Parathyroid adenoma (tissue), 2 donors: Measurements from ENCODE around the gene RPS26.
A peak's percentile ranks its signal among the peaks of the same experiment; 100 is the strongest.
"Not testable (repeated sequence)": the region's sequence is repeated elsewhere in the genome, so short reads cannot be mapped to it uniquely, and the experiment has no call there.

Source experiments
- H2AFZ ChIP-seq: fragments of 300-600 bp; sonication (generic); one replicate; pipeline ENCODE4 v1.7.0; 2017; ENCODE audit warnings: antibody characterized with exemption, mild to moderate bottlenecking
- H3K27ac ChIP-seq: fragments of 300-600 bp; sonication (generic); one replicate; pipeline ENCODE4 v1.7.0; 2017
- H3K27me3 ChIP-seq: fragments of 300-600 bp; sonication (generic); one replicate; pipeline ENCODE4 v1.7.0; 2017; ENCODE audit warnings: low read length; ENCODE audit not compliant: control insufficient read depth, insufficient read depth
- H3K36me3 ChIP-seq: fragments of 300-600 bp; sonication (generic); one replicate; pipeline ENCODE4 v1.7.0; 2017; ENCODE audit warnings: low read length; ENCODE audit not compliant: control insufficient read depth, insufficient read depth
- H3K4me1 ChIP-seq: fragments of 300-600 bp; sonication (generic); one replicate; pipeline ENCODE4 v1.7.0; 2017; ENCODE audit warnings: control low read depth
- H3K4me2 ChIP-seq: fragments of 300-600 bp; sonication (generic); one replicate; pipeline ENCODE4 v1.7.0; 2017; ENCODE audit warnings: low read length
- H3K4me3 ChIP-seq: fragments of 300-600 bp; sonication (generic); one replicate; pipeline ENCODE4 v1.7.0; 2017; ENCODE audit warnings: low read depth, low read length
- H3K79me2 ChIP-seq: fragments of 300-600 bp; sonication (generic); one replicate; pipeline ENCODE4 v1.7.0; 2017; ENCODE audit warnings: control low read depth
- H3K9ac ChIP-seq: fragments of 300-600 bp; sonication (generic); one replicate; pipeline ENCODE4 v1.7.0; 2017; ENCODE audit warnings: mild to moderate bottlenecking
- H3K9me3 ChIP-seq: fragments of 300-600 bp; sonication (generic); one replicate; pipeline ENCODE4 v1.7.0; 2017; ENCODE audit warnings: low read length; ENCODE audit not compliant: control insufficient read depth
- CTCF ChIP-seq: fragments of 300-600 bp; sonication (generic); IDR thresholded peaks from one replicate; pipeline ENCODE4 v1.7.0; 2017; ENCODE audit warnings: antibody characterized with exemption, mild to moderate bottlenecking
- donor health status: primary hyperparathyroidism.

RPS26 gene

GRCh38 chr12:55996715-55997534 is 44.8 kb upstream of the RPS26 start, which contains the start of gene SUOX:
TSS of gene SUOX (plus strand) at chr12:55997276. CDS start at chr12:56002222, 4,946 bp downstream.
- Histone ChIP-seq H2AFZ (peak within 1 kb of the TSS; percentile 86), H3K4me1 (peaks cover 7% of the 10 kb centered on the region), H3K27me3 (no peaks in the 10 kb centered on the region), H3K4me3 (peak within 1 kb of the TSS; percentile 88), H3K79me2 (peaks cover 10% of the 10 kb centered on the region), H3K9me3 (no peaks in the 10 kb centered on the region), H3K9ac (peak within 1 kb of the TSS; percentile 85), H3K4me2 (peak within 1 kb of the TSS; percentile 97), H3K36me3 (no peaks in the 10 kb centered on the region), H3K27ac (peak within 1 kb of the TSS; percentile 88)
- TF ChIP-seq CTCF: no peak

- Histone ChIP-seq H3K4me1 (peaks cover 11% of the 10 kb centered on the region), H3K79me2 (peaks cover 10% of the 10 kb centered on the region), H3K27ac (peak overlapping the region; percentile 88), H3K4me3 (peak overlapping the region; percentile 88), H3K9me3 (no peaks in the 10 kb centered on the region), H3K9ac (peak overlapping the region; percentile 85), H2AFZ (peak overlapping the region; percentile 86), H3K27me3 (no peaks in the 10 kb centered on the region), H3K4me2 (peak overlapping the region; percentile 97), H3K36me3 (no peaks in the 10 kb centered on the region)
- TF ChIP-seq CTCF: no peak
Observed at GRCh38 chr12:55997535-55997859, 44.2 kb upstream of the RPS26 start.

DNA sequence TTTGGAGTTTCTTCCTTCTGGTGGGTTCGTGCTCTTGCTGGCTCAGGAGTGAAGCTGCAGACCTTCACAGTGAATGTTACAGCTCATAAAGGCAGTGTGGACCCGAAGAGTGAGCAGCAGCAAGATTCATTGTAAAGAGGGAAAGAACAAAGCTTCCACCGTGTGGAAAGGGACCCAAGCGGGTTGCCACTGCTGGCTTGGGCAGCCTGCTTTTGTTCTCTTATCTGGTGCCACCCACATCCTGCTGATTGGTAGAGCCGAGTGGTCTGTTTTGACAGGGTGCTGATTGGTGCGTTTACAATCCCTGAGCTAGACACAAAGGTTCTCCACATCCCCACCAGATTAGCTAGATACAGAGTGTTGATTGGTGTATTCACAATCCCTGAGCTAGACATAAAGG is 42.2 kb upstream of the RPS26 start:
- not testable (repeated sequence) for H3K4me3 ChIP-seq, H3K79me2 ChIP-seq, H3K27ac ChIP-seq, H2AFZ ChIP-seq, H3K4me2 ChIP-seq, H3K36me3 ChIP-seq, H3K9ac ChIP-seq, H3K9me3 ChIP-seq, H3K27me3 ChIP-seq
- peaks cover 11% of the 10 kb centered on the region for H3K4me1 ChIP-seq

- H3K4me1 ChIP-seq: peaks cover 11% of the 10 kb centered on the region
- H3K9me3 ChIP-seq, H3K27ac ChIP-seq, H3K4me2 ChIP-seq, H3K36me3 ChIP-seq, H3K79me2 ChIP-seq, H3K4me3 ChIP-seq, H2AFZ ChIP-seq, H3K9ac ChIP-seq, H3K27me3 ChIP-seq: not testable (repeated sequence)
Observed at GRCh38 chr12:55999999-56000540, 41.6 kb upstream of the RPS26 start.

GRCh38 chr12:56001487-56002100 is 40.1 kb upstream of the RPS26 start:
- peak overlapping the region; percentile 65 for H3K27ac ChIP-seq
- peaks cover 11% of the 10 kb centered on the region for H3K4me1 ChIP-seq
- no peak overlapping the region for H3K4me3 ChIP-seq
- peaks cover 10% of the 10 kb centered on the region for H3K79me2 ChIP-seq
- no peaks in the 10 kb centered on the region for H3K27me3 ChIP-seq
- no peaks in the 10 kb centered on the region for H3K9me3 ChIP-seq
- H2AFZ ChIP-seq: no peak overlapping the region
- TF ChIP-seq CTCF: no peak
- H3K36me3 ChIP-seq: no peaks in the 10 kb centered on the region
- no peak overlapping the region for H3K9ac ChIP-seq
- no peak overlapping the region for H3K4me2 ChIP-seq

GRCh38 chr12:56003376-56003775 is 38.3 kb upstream of the RPS26 start:
- H3K79me2 ChIP-seq, H3K9me3 ChIP-seq, H3K27me3 ChIP-seq: not testable (repeated sequence)

More at GRCh38 chr12:56003376-56003775, 38.3 kb upstream of the RPS26 start:
- not testable (repeated sequence) for H3K27ac ChIP-seq, H3K4me3 ChIP-seq, H2AFZ ChIP-seq, H3K9ac ChIP-seq, H3K36me3 ChIP-seq, H3K4me2 ChIP-seq
- peaks cover 10% of the 10 kb centered on the region for H3K4me1 ChIP-seq
